ENCODE results near the gene NISCH. TPM values are rescaled to one million over a fixed set of nuclear protein-coding genes. Genes with fewer than 3 reads are reported as not detected.

The NISCH gene
- polyA plus RNA-seq, 4 donors = 95.0 to 110 (median 105) TPM

- DNase-seq (ENCODE audit: low read depth in 4 of 4, low spot score in 3 of 4) = no peak
Observed at GRCh38 chr3:52434491-52435115, 20.8 kb upstream of the NISCH start.

- no peak for DNase-seq (ENCODE audit: low read depth in 4 of 4, low spot score in 3 of 4)
Observed at GRCh38 chr3:52435246-52436101, 19.9 kb upstream of the NISCH start.

- DNase-seq (ENCODE audit: low read depth in 4 of 4, low spot score in 3 of 4) = no peak
Observed at GRCh38 chr3:52436500-52437149, 18.8 kb upstream of the NISCH start.

- no peak for DNase-seq (ENCODE audit: low read depth in 4 of 4, low spot score in 3 of 4)
Observed at GRCh38 chr3:52437326-52438103, 17.9 kb upstream of the NISCH start.

GRCh38 chr3:52438104-52438376 lies 17.4 kb upstream of the NISCH start:
- DNase-seq (ENCODE audit: low read depth in 4 of 4, low spot score in 3 of 4) = no peak

- no peak for DNase-seq (ENCODE audit: low read depth in 4 of 4, low spot score in 3 of 4)
Observed at GRCh38 chr3:52438579-52439425, 16.6 kb upstream of the NISCH start.

GRCh38 chr3:52439426-52440248 lies 15.8 kb upstream of the NISCH start:
- no peak for DNase-seq (ENCODE audit: low read depth in 4 of 4, low spot score in 3 of 4)

GRCh38 chr3:52440249-52440551 lies 15.2 kb upstream of the NISCH start:
- no peak for DNase-seq (ENCODE audit: low read depth in 4 of 4, low spot score in 3 of 4)

GRCh38 chr3:52440671-52441070 lies 14.7 kb upstream of the NISCH start:
- DNase-seq (ENCODE audit: low read depth in 4 of 4, low spot score in 3 of 4) = no peak

GRCh38 chr3:52441091-52441771 lies 14.2 kb upstream of the NISCH start:
- no peak for DNase-seq (ENCODE audit: low read depth in 4 of 4, low spot score in 3 of 4)

- DNase-seq (ENCODE audit: low read depth in 4 of 4, low spot score in 3 of 4) = no peak
Observed at GRCh38 chr3:52441772-52442332, 13.6 kb upstream of the NISCH start.

- no peak for DNase-seq (ENCODE audit: low read depth in 4 of 4, low spot score in 3 of 4)
Observed at GRCh38 chr3:52442409-52443267, 12.8 kb upstream of the NISCH start.

- DNase-seq (ENCODE audit: low read depth in 4 of 4, low spot score in 3 of 4) = no peak
Observed at GRCh38 chr3:52443268-52443610, 12.2 kb upstream of the NISCH start.

GRCh38 chr3:52443791-52444687 lies 11.4 kb upstream of the NISCH start:
- DNase-seq (ENCODE audit: low read depth in 4 of 4, low spot score in 3 of 4) = no peak

GRCh38 chr3:52444860-52445793 lies 10.3 kb upstream of the NISCH start, which contains the start of gene SEMA3G:
Gene SEMA3G, minus strand, starts transcription at chr3:52445103. Its CDS starts 76 bp downstream, at chr3:52445027.
- DNase-seq (ENCODE audit: low read depth in 4 of 4, low spot score in 3 of 4) = no peak

GRCh38 chr3:52446042-52446441 lies 9.4 kb upstream of the NISCH start:
- DNase-seq (ENCODE audit: low read depth in 4 of 4, low spot score in 3 of 4) = no peak
